HepG2 (cell line): Measurements from ENCODE around the gene TMEM129. TPM values are rescaled to one million over a fixed set of nuclear protein-coding genes. Genes with fewer than 3 reads are reported as not detected.

Source experiments
- ATAC-seq: fragments of 200-7000 bp; cut with Tn5 transposase; 3 replicates; pipeline ENCODE4 v1.9.1; 2020; ENCODE audit warnings: mild to moderate bottlenecking, moderate library complexity
- BruUV-seq: library from RNA; stranded (reverse); fragments of 400-500 nt; replicated peaks from 2 replicates; lab custom pipeline; 2021; lab: Mats Ljungman, UMichigan
- CTCF ChIA-PET: fragments of 300-600 bp; formaldehyde crosslinking; extraction: SDS; loops from one replicate; lab custom pipeline; 2021; ENCODE audit warnings: low total read pairs, inconsistent platforms, low intra/inter-chr PET ratio; lab: Yijun Ruan, JAX
- POLR2A ChIA-PET: fragments of 350-600 bp; sonication (Branson Sonifier 250); formaldehyde crosslinking; loops from one replicate; lab custom pipeline; 2020; ENCODE audit warnings: antibody characterized with exemption, inconsistent platforms; lab: Yijun Ruan, JAX
- DNase-seq: peaks from one replicate; pipeline ENCODE4 v3.0.0-alpha.2; 2015; ENCODE audit warnings: low spot score
- FAIRE-seq: peaks from 3 replicates; lab custom pipeline; 2011; peaks lifted over from hg19 to GRCh38; lab: Jason Lieb, UNC
- H2AFZ ChIP-seq: one replicate; pipeline ENCODE4 v1.6.1; 2011; ENCODE audit warnings: low read length, inconsistent platforms
- H3K27ac ChIP-seq: fragments of 300-600 bp; 3 replicates; pipeline ENCODE4 v1.8.0; 2011; ENCODE audit warnings: mixed run types, mild to moderate bottlenecking, mixed read lengths, low read length, inconsistent platforms; ENCODE audit not compliant: insufficient read depth; ENCODE audit errors: extremely low read length
- H3K27me3 ChIP-seq, 2 experiments: fragments of 200-600 bp in 1 of 2; 2 replicates in 1 of 2; 3 replicates in 1 of 2; pipeline versions ENCODE4 v1.6.0 to v1.8.0; 2011; ENCODE audit warnings: low read length in 2 of 2, mild to moderate bottlenecking in 2 of 2, moderate library complexity in 2 of 2, inconsistent platforms in 1 of 2; ENCODE audit not compliant: insufficient read depth in 2 of 2, control insufficient read depth in 1 of 2
- H3K36me3 ChIP-seq, 2 experiments: fragments of 200-600 bp in 1 of 2; replicated peaks in 1 of 2; 2 replicates in 1 of 2; 3 replicates in 1 of 2; pipeline versions ENCODE4 v1.5.1 to v1.8.0; 2011; ENCODE audit warnings: low read length in 2 of 2, inconsistent platforms in 1 of 2; ENCODE audit not compliant: insufficient read depth in 2 of 2, control insufficient read depth in 1 of 2
- H3K4me1 ChIP-seq: 2 replicates; pipeline ENCODE4 v1.5.1; 2012; ENCODE audit warnings: low read length, inconsistent platforms; ENCODE audit not compliant: insufficient read depth
- H3K4me2 ChIP-seq: 2 replicates; pipeline ENCODE4 v1.6.0; 2011; ENCODE audit warnings: low read depth, low read length, inconsistent platforms
- H3K4me3 ChIP-seq, 3 experiments: fragments of 200-600 bp in 1 of 3; sonication (generic), shearing (Covaris generic) in 1 of 3; replicated peaks in 1 of 3; 2 replicates each; pipeline ENCODE4 v1.5.1; 2011 to 2016; ENCODE audit warnings: low read length in 3 of 3, inconsistent platforms in 2 of 3, low read depth in 2 of 3, mild to moderate bottlenecking in 2 of 3, control low read depth in 1 of 3, mixed read lengths in 1 of 3; ENCODE audit not compliant: insufficient read depth in 1 of 3
- H3K79me2 ChIP-seq: one replicate; pipeline ENCODE4 v1.6.1; 2011; ENCODE audit warnings: low read length, inconsistent platforms; ENCODE audit not compliant: insufficient read depth
- H3K9ac ChIP-seq: 2 replicates; pipeline ENCODE4 v1.6.0; 2011; ENCODE audit warnings: mild to moderate bottlenecking, low read depth, low read length, inconsistent platforms; ENCODE audit not compliant: insufficient read depth
- H3K9me3 ChIP-seq: 2 replicates; pipeline ENCODE4 v1.5.1; 2012; ENCODE audit warnings: mild to moderate bottlenecking, low read length
- H4K20me1 ChIP-seq: 2 replicates; pipeline ENCODE4 v1.6.0; 2011; ENCODE audit warnings: inconsistent platforms, mild to moderate bottlenecking, low read length, moderate library complexity; ENCODE audit not compliant: insufficient read depth
- GPN1 ChIP-seq: sonication (generic); formaldehyde crosslinking; IDR thresholded peaks from 2 replicates; pipeline ENCODE4 v1.5.1; 2020; ENCODE audit warnings: missing genetic modification reagents, borderline replicate concordance
- HNRNPUL1 ChIP-seq: fragments of 200-400 bp; formaldehyde crosslinking; IDR thresholded peaks from 2 replicates; pipeline ENCODE4 v1.6.1; 2017; ENCODE audit warnings: low read depth, mild to moderate bottlenecking, low read length, moderate library complexity
- NFE2 ChIP-seq: sonication (generic); formaldehyde crosslinking; IDR thresholded peaks from 2 replicates; pipeline ENCODE4 v1.4.0; 2020; ENCODE audit warnings: missing genetic modification reagents
- TRIM24 ChIP-seq: sonication (generic); formaldehyde crosslinking; IDR thresholded peaks from 2 replicates; pipeline ENCODE4 v1.8.0; 2022; ENCODE audit warnings: mild to moderate bottlenecking, missing genetic modification reagents
- YY1 ChIP-seq: IDR thresholded peaks from 2 replicates; pipeline ENCODE4 v1.6.1; 2011; ENCODE audit warnings: low read length, low read depth, moderate library complexity, mild to moderate bottlenecking; ENCODE audit not compliant: insufficient read depth, insufficient replicate concordance
- ZNF280B ChIP-seq: sonication (generic); formaldehyde crosslinking; IDR thresholded peaks from 2 replicates; pipeline ENCODE4 v1.5.0; 2020; ENCODE audit warnings: missing genetic modification reagents, mild to moderate bottlenecking, borderline replicate concordance
- WGBS: methylation state at CpG from one replicate; pipeline ENCODE4 v1.1.6; 2017; ENCODE audit warnings: low lambda C conversion rate; 5-methylcytosine and 5-hydroxymethylcytosine counted together
- in situ Hi-C: cut with HindIII; loops from 2 replicates; pipeline ENCODE4 v1.10.0; 2017; ENCODE audit warnings: low pct_unique_long_range_greater_than_20kb; ENCODE audit not compliant: extremely low pct_ligation_motif_present
- intact Hi-C: fragments of 100-400 bp; cut with micrococcal nuclease; formaldehyde crosslinking; loops from one replicate; pipeline ENCODE4 v1.10.0; 2022; ENCODE audit not compliant: unreplicated experiment
- polyA plus RNA-seq, 8 experiments: library from polyadenylated mRNA; depleted of rRNA in 3 of 8; stranded (reverse) in 7 of 8; unstranded in 1 of 8; fragments of >200 nt; fragmentation: Illumina TruSeq in 4 of 8; extraction: Trizol in 4 of 8; gene quantifications; 2 replicates each; pipeline versions ENCODE4 v1.2.1 to v1.2.3, GENCODE V29; 2011 to 2016; ENCODE audit warnings: low read depth in 4 of 8, missing spikeins in 1 of 8, mixed read lengths in 1 of 8; ENCODE audit not compliant: insufficient read depth in 1 of 8
- total RNA-seq, 5 experiments: library from RNA; depleted of rRNA; stranded (reverse); fragments of >200 nt; fragmentation: Illumina TruSeq; extraction: Trizol; gene quantifications; 2 replicates each; pipeline ENCODE4 v1.2.3, GENCODE V29; 2016; ENCODE audit warnings: low read depth in 1 of 5
- TF ChIP-seq, protein P1 (sequence below): sonication (generic); formaldehyde crosslinking; IDR thresholded peaks from 2 replicates; pipeline ENCODE4 v1.4.0; 2020; ENCODE audit warnings: missing genetic modification reagents, borderline replicate concordance

TMEM129 gene
- total and polyA plus RNA-seq, 2 of the 13 experiments (the other 11 are each of a cell fraction or from before 2014, with no cell fraction given), result 19.0 to 25.8 TPM

DNA sequence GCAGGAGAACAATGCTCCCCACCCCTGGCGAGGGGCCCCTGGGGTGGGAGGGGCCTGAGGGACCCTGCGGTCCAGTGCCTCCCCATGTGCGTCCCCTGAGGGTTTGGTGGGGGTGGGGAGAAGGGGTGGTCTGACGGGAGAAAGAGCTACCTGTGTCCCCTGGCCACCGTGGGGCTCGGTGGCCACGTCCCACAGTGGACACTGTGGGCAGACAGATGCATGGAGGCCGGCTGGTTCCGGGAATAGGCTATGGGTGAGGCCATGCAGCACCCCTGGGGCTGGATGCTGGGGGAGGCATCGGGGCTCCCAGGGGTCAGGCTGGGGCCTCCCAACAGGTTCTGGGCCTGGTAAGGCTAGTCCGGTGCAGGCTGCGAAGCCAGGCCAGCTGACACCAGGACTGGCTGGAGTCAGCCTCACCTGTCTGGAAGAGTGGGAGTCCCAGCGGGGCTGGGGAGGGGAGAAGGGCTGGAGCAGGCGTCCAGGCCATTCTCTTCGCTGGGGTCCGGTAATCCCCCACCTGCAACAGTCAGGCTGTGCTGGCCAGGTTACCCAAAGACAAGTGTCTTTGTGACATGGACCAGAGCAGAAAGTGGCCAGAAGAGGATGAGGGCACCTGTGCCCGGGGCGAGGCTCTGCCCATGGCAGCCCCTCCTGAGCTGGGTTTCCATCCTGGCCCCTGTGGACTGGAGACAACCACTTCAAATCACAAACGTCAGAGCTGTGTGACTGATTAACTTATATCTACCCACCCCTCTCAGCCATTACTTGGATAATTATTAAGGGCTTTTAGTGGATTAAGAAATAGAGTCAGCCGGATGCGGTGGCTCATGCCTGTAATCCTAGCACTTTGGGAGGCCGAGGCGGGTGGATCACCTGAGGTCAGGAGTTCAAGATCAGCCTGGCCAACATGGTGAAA is 35.6 kb downstream of the TMEM129 start:
- Histone ChIP-seq H3K79me2 (no peaks in the 10 kb centered on the region), H3K4me1 (peaks cover 36% of the 10 kb centered on the region), H3K4me3 (no peak overlapping the region), H3K27ac (no peak overlapping the region), H3K4me2 (peak overlapping the region; percentile 20; the same call in 1 of the 2 replicates), H3K9ac (0 out of 2 replicates have a peak overlapping the region, but pooled peaks have one; percentile 5), H2AFZ (no peak overlapping the region), H3K27me3 (no peaks in the 10 kb centered on the region), H4K20me1 (no peaks in the 10 kb centered on the region), H3K9me3 (no peaks in the 10 kb centered on the region), H3K36me3 (peaks cover 0 to 3% of the 10 kb centered on the region in 2 experiments; a peak in 2 of 5 replicates)
- no peak for TF ChIP-seq GPN1 (CRISPR knock-in tag)
- no peak for TF ChIP-seq TRIM24 (CRISPR knock-in tag)
- TF ChIP-seq, protein P1, sequence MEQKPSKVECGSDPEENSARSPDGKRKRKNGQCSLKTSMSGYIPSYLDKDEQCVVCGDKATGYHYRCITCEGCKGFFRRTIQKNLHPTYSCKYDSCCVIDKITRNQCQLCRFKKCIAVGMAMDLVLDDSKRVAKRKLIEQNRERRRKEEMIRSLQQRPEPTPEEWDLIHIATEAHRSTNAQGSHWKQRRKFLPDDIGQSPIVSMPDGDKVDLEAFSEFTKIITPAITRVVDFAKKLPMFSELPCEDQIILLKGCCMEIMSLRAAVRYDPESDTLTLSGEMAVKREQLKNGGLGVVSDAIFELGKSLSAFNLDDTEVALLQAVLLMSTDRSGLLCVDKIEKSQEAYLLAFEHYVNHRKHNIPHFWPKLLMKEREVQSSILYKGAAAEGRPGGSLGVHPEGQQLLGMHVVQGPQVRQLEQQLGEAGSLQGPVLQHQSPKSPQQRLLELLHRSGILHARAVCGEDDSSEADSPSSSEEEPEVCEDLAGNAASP (CRISPR knock-in tag), result no peak
- TF ChIP-seq ZNF280B, result no peak
- TF ChIP-seq HNRNPUL1, result no peak
- no peak for TF ChIP-seq YY1
- no peak for TF ChIP-seq NFE2 (CRISPR knock-in tag)
- BruUV-seq, result no TSS peak
- ATAC-seq, result peak; percentile 31
- POLR2A ChIA-PET, result no interaction called here
- DNase-seq, result no peak
- CTCF ChIA-PET, result no interaction called here
- whole genome bisulfite sequencing, result 39% methylated on average over 16 of the region's 23 CpGs
- no peak for FAIRE-seq
- intact Hi-C loops, result no loop called here
- in situ Hi-C loops, result no loop called here
